Loucy (cell line): Measurements from ENCODE around the gene PCDHGC5.

Source experiments
- H2AFZ ChIP-seq: fragments of 200-600 bp; sonication (generic); 2 replicates; pipeline ENCODE4 v1.6.0; 2016; ENCODE audit warnings: antibody characterized with exemption, mild to moderate bottlenecking, low read length, moderate library complexity
- H3F3A ChIP-seq: fragments of 200-600 bp; 2 replicates; pipeline ENCODE4 v1.6.0; 2016; ENCODE audit warnings: antibody characterized with exemption, low read depth, mild to moderate bottlenecking
- H3K27me3 ChIP-seq: fragments of 200-600 bp; sonication (generic); 2 replicates; pipeline ENCODE4 v1.6.1; 2014; ENCODE audit warnings: low read length, mild to moderate bottlenecking; ENCODE audit not compliant: insufficient read depth, poor library complexity, severe bottlenecking
- H3K36me3 ChIP-seq: fragments of 200-600 bp; sonication (generic); 2 replicates; pipeline ENCODE4 v1.6.1; 2016; ENCODE audit warnings: low read length; ENCODE audit not compliant: insufficient read depth
- H3K4me1 ChIP-seq: fragments of 200-600 bp; sonication (generic); 2 replicates; pipeline ENCODE4 v1.5.1; 2014; ENCODE audit warnings: low read length, mild to moderate bottlenecking; ENCODE audit not compliant: insufficient read depth, poor library complexity, severe bottlenecking
- H3K4me2 ChIP-seq: fragments of 200-600 bp; sonication (generic); 2 replicates; pipeline ENCODE4 v1.6.0; 2014; ENCODE audit warnings: antibody characterized with exemption, low read length, low read depth, mild to moderate bottlenecking; ENCODE audit not compliant: poor library complexity, severe bottlenecking
- H3K4me3 ChIP-seq: fragments of 200-600 bp; sonication (generic); 2 replicates; pipeline ENCODE4 v1.5.1; 2014; ENCODE audit warnings: low read length, mild to moderate bottlenecking, mixed read lengths; ENCODE audit not compliant: poor library complexity, severe bottlenecking
- H3K79me2 ChIP-seq: fragments of 200-600 bp; sonication (generic); 2 replicates; pipeline ENCODE4 v1.6.1; 2014; ENCODE audit warnings: low read length; ENCODE audit not compliant: insufficient read depth
- H3K9ac ChIP-seq: fragments of 200-600 bp; sonication (generic); 2 replicates; pipeline ENCODE4 v1.6.0; 2014; ENCODE audit warnings: mild to moderate bottlenecking, low read depth, low read length, moderate library complexity; ENCODE audit not compliant: poor library complexity, severe bottlenecking
- H3K9me2 ChIP-seq: fragments of 200-600 bp; sonication (generic); replicated peaks from 2 replicates; pipeline ENCODE4 v1.6.1; 2016; ENCODE audit warnings: low read depth, low read length, mixed read lengths
- H3K9me3 ChIP-seq: fragments of 200-600 bp; sonication (generic); 2 replicates; pipeline ENCODE4 v1.6.1; 2014; ENCODE audit warnings: mild to moderate bottlenecking, antibody characterized with exemption, low read length, low read depth; ENCODE audit not compliant: insufficient read depth
- H4K20me1 ChIP-seq: fragments of 200-600 bp; sonication (generic); 2 replicates; pipeline ENCODE4 v1.6.0; 2014; ENCODE audit warnings: antibody characterized with exemption, low read length, mild to moderate bottlenecking; ENCODE audit not compliant: insufficient read depth, poor library complexity, severe bottlenecking
- EZH2phosphoT487 ChIP-seq: fragments of 200-600 bp; IDR thresholded peaks from 2 replicates; pipeline ENCODE4 v1.6.1; 2018; ENCODE audit warnings: antibody characterized with exemption, mild to moderate bottlenecking, moderate library complexity, borderline replicate concordance
- TF ChIP-seq, protein P1 (sequence below): fragments of 200-600 bp; sonication (generic); conservative IDR thresholded peaks from 2 replicates; pipeline ENCODE4 v1.5.1; 2014; ENCODE audit warnings: mild to moderate bottlenecking, antibody characterized with exemption, low read length

PCDHGC5 gene

DNA sequence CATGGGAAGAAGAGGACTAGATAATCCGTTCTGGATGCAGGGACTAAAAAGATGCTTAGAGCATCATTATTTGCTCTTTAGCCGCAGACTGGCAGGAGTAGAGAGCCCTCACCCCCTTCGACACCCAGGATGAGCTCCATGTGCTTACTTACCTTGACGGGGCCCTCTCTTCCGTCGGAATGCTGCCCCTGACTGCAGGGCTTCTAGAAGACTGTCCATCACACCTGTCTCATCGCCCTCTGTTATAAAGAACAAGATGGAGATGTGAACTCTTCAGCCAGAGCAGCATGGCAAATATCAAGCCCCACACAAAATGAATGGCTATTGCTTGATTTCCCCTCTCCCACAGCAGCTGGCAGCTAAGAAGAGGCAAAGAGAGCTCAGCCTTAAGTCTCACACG is 35.1 kb downstream of the PCDHGC5 start:
- H3K4me1 ChIP-seq = no peaks in the 10 kb centered on the region
- no peaks in the 10 kb centered on the region for H3K79me2 ChIP-seq
- H3K9me2 ChIP-seq = no peaks in the 10 kb centered on the region
- no peak overlapping the region for H2AFZ ChIP-seq
- no peaks in the 10 kb centered on the region for H3K27me3 ChIP-seq
- no peaks in the 10 kb centered on the region for H3K9me3 ChIP-seq
- no peaks in the 10 kb centered on the region for H3F3A ChIP-seq
- TF ChIP-seq, protein P1, sequence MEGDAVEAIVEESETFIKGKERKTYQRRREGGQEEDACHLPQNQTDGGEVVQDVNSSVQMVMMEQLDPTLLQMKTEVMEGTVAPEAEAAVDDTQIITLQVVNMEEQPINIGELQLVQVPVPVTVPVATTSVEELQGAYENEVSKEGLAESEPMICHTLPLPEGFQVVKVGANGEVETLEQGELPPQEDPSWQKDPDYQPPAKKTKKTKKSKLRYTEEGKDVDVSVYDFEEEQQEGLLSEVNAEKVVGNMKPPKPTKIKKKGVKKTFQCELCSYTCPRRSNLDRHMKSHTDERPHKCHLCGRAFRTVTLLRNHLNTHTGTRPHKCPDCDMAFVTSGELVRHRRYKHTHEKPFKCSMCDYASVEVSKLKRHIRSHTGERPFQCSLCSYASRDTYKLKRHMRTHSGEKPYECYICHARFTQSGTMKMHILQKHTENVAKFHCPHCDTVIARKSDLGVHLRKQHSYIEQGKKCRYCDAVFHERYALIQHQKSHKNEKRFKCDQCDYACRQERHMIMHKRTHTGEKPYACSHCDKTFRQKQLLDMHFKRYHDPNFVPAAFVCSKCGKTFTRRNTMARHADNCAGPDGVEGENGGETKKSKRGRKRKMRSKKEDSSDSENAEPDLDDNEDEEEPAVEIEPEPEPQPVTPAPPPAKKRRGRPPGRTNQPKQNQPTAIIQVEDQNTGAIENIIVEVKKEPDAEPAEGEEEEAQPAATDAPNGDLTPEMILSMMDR = no peak
- no peak for TF ChIP-seq EZH2phosphoT487
- H3K9ac ChIP-seq = no peak overlapping the region
- H4K20me1 ChIP-seq = no peaks in the 10 kb centered on the region
- H3K36me3 ChIP-seq = peaks cover 100% of the 10 kb centered on the region
- no peak overlapping the region for H3K4me2 ChIP-seq
- H3K4me3 ChIP-seq = no peak overlapping the region

DNA sequence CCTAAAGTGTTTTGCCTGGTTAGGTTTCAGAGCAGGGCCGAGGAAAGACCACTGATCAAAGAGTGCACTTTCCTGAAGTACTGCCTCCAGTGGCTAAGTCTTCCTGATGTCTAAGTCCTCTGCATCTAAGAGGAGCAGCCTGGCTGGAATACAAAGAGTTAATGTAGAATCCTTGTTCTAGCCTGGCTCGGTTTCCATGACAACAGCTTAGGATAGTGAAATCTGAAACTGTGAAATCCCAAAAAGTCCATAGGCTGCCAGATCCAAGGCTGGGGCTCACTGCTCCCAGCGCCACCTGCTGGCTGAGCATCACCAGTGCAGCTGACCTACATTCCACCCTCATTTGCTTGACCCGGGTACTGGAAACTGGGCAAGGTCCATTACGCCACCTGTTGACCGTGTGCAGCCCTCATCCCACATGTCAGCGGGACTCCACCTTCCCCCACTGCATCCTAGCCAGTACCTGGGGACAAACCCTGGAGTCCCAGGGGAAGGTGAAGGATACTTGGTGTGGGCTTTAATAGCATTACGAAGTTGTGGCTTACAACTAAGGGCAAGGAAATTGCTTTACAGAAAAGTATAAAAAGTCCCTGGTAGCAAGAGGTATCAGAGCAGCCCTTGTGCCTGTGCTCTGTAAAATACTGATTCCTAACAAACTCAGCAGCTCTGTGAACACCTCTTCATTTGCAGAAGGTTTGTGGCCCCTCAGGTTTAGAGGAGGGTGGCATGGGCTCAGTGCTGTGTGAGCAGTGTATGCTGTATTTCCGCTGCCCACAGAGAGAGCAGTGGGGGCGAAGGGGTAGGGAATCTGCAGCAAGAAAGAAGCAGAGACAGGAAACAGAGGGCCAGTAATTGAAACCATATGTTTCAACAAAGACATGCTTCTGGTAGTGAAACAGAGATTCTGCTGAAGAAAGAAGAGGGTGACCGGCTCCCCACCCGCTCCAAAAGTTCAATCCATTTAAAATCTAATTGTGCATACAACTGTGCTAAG is 36.0 kb downstream of the PCDHGC5 start:
- Histone ChIP-seq H3K4me1 (no peaks in the 10 kb centered on the region), H3K27me3 (no peaks in the 10 kb centered on the region), H3K9me3 (no peaks in the 10 kb centered on the region), H3K9ac (no peak overlapping the region), H3F3A (no peaks in the 10 kb centered on the region), H3K4me2 (no peak overlapping the region), H3K79me2 (no peaks in the 10 kb centered on the region), H2AFZ (no peak overlapping the region), H3K36me3 (peaks cover 100% of the 10 kb centered on the region), H4K20me1 (no peaks in the 10 kb centered on the region), H3K9me2 (no peaks in the 10 kb centered on the region), H3K4me3 (no peak overlapping the region)
- TF ChIP-seq, protein P1 = peak; percentile 100
- no peak for TF ChIP-seq EZH2phosphoT487

DNA sequence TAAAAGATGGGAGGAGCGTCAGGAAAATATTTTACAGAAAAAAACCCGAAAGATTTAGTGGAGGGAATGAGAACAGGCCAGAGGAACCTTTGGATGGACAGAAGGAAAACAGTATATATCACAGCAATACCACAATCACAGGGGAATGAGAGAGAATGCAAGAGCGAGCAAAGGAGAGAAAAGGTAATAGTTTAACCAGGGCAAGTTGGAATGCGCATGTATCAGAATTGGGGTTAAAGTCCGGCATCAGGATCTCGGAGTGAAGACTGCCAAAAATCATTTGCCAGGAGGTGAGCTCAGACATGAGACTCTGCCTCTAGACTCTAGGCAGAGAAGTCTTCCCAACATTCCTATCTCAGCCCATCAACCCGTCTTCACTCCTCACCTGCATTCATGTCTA is 36.8 kb downstream of the PCDHGC5 start:
- TF ChIP-seq, protein P1 = no peak
- no peak for TF ChIP-seq EZH2phosphoT487
- H3F3A ChIP-seq = no peaks in the 10 kb centered on the region
- H3K9me2 ChIP-seq = no peaks in the 10 kb centered on the region
- H3K27me3 ChIP-seq = no peaks in the 10 kb centered on the region
- H3K4me1 ChIP-seq = no peaks in the 10 kb centered on the region
- no peak overlapping the region for H2AFZ ChIP-seq
- H3K4me2 ChIP-seq = no peak overlapping the region
- H3K79me2 ChIP-seq = no peaks in the 10 kb centered on the region
- no peak overlapping the region for H3K9ac ChIP-seq
- no peaks in the 10 kb centered on the region for H3K9me3 ChIP-seq
- no peaks in the 10 kb centered on the region for H4K20me1 ChIP-seq
- H3K4me3 ChIP-seq = no peak overlapping the region
- peaks cover 99% of the 10 kb centered on the region for H3K36me3 ChIP-seq
